ENCODE measurements around the gene RAB35.

The RAB35 gene

GRCh38 chr12:120067901-120068300 is 48.7 kb downstream of the RAB35 start:
- no peak for TF ChIP-seq CTCF (conservative IDR thresholded peaks at IDR 0.05; ENCODE audit: low read length)
- no peak for DNase-seq (ENCODE audit: low read depth)
- H3K4me3 ChIP-seq (ENCODE audit: low read length) = no peak overlapping the region

GRCh38 chr12:120067084-120067869 is 49.3 kb downstream of the RAB35 start:
- no peak for TF ChIP-seq CTCF (conservative IDR thresholded peaks at IDR 0.05; ENCODE audit: low read length)
- DNase-seq (ENCODE audit: low read depth) = no peak
- no peak overlapping the region for H3K4me3 ChIP-seq (ENCODE audit: low read length)

- no peak for DNase-seq (ENCODE audit: low read depth)
- TF ChIP-seq CTCF (conservative IDR thresholded peaks at IDR 0.05; ENCODE audit: low read length) = no peak
- H3K4me3 ChIP-seq (ENCODE audit: low read length) = no peak overlapping the region
Measured at GRCh38 chr12:120066341-120066740, 50.2 kb downstream of the RAB35 start.

- DNase-seq (ENCODE audit: low read depth) = no peak
- no peak overlapping the region for H3K4me3 ChIP-seq (ENCODE audit: low read length)
- no peak for TF ChIP-seq CTCF (conservative IDR thresholded peaks at IDR 0.05; ENCODE audit: low read length)
Measured at GRCh38 chr12:120065472-120065871, 51.1 kb downstream of the RAB35 start.

GRCh38 chr12:120064054-120064940 is 52.3 kb downstream of the RAB35 start:
- no peak for TF ChIP-seq CTCF (conservative IDR thresholded peaks at IDR 0.05; ENCODE audit: low read length)
- DNase-seq (ENCODE audit: low read depth) = no peak
- H3K4me3 ChIP-seq (ENCODE audit: low read length) = no peak overlapping the region

GRCh38 chr12:120062976-120063579 is 53.5 kb downstream of the RAB35 start:
- TF ChIP-seq CTCF (conservative IDR thresholded peaks at IDR 0.05; ENCODE audit: low read length) = no peak
- H3K4me3 ChIP-seq (ENCODE audit: low read length) = no peak overlapping the region
- DNase-seq (ENCODE audit: low read depth) = no peak
